ENCODE results near the gene FCRL6.

The FCRL6 gene

GRCh38 chr1:159800177-159800930 is 1.8 kb upstream of the FCRL6 start:
- DNase-seq = peak; percentile 40 to 57

DNA sequence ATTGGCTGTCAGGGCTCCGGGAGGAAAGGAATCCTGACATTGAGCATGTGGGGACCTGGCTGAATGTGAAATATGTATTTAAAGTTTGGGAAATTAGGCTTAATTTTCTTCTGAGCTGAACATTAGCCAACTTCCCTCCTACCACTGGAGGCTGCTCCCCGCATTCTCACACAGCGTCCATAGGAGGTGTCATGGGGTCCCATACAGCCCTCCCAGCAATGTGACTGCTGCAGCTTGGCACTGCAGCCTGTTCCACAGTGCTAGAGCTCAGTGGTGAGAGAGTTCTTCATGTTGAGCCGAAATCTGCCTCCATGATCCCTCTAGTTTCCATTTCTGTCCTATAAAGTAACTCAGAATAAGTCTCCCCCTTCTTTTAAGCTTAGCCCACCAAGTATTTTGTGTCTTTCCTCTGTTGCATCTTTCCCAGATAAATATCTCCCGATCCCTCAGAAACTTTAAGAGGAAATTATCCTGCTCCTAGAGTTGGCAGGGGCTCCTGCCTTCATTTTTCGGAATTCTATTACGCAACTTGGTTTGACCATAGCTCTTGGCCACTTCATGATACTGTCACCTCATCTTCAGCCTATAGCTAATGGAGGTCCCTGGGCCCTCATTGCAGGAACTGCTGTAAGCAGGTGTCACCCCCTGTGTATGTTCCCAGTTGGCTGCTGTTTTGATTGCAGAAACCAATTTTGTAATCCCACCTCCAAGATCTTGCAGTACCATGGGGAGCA is 2.0 kb downstream of the FCRL6 start:
- DNase-seq = no peak

DNA sequence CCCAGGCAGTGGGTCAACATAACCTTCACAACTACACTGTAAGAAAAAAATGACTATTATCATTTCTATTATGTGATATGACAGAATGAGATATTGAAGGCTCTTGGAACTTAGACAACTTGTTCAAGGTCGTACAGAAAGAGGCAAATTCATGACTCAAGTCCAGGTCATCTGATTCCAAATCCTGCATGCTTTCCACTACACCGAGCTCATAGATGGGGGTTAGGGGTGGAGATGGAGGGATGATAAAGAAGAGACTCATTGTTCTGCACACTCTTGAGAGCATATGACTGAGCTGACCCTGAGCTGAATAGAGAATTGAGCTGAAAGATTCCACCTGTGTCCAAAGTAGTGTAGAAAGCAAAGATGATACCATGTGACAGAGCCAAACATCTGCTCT is 2.8 kb downstream of the FCRL6 start:
- DNase-seq = no peak

GRCh38 chr1:159815926-159816325 is 13.8 kb downstream of the FCRL6 start:
- no peak for DNase-seq

- DNase-seq = no peak
These were observed 15.3 kb downstream of the FCRL6 start for GRCh38 chr1:159817276-159818041.

GRCh38 chr1:159821171-159821867 is 19.2 kb downstream of the FCRL6 start:
- no peak for DNase-seq

- no peak for DNase-seq
These were observed 21.2 kb downstream of the FCRL6 start for GRCh38 chr1:159823406-159823805.

DNA sequence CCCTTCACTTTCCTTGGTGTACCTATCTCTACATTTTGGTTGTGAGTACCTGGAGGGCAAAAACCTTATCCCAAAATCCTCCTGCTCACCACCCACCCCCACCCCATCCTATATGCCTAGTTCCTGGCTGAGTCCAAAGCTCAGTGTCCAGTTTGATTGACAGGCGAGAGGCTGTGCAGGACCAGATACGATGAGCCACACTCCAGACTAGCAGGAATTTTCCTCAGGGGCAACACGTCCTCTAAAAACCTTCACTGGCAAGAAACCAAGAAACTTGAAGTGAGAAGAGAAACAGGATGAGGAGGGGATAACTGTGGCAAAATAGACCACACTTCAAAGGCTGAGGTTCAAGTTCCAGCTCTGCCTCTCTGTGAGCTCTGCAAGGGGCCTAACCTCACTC is 23.4 kb downstream of the FCRL6 start:
- DNase-seq = no peak

GRCh38 chr1:159826441-159827101 is 24.4 kb downstream of the FCRL6 start, which contains the start of gene SLAMF8:
SLAMF8 (plus strand) TSS chr1:159826873; CDS start chr1:159826899, 26 bp downstream.
- peak; percentile 68 to 71 for DNase-seq

DNA sequence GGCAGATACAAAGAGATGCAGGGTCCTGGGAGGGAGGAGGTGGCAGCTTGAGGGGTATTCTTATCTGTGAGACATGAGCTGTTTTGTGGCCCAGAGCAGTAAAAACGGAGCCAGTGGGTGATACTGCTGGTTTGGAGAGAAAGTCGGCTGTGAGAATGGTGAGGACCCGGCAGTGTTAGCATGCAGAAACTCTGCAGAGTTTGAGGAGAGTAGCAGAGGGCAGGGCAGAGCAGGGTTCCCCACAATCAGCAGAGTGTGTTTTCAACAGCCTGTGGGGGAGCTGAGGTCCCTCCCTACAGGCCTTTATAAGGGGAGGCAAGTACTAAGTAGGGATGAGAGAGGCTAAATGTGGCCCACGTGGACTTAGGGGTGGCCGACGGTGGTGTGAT is 24.9 kb downstream of the FCRL6 start:
- peak in 1 of 2 donors; percentile 23 for DNase-seq

GRCh38 chr1:159827549-159827948 is 25.4 kb downstream of the FCRL6 start:
- peak in 1 of 2 donors; percentile 58 for DNase-seq

GRCh38 chr1:159828176-159828575 is 26.0 kb downstream of the FCRL6 start:
- no peak for DNase-seq

DNA sequence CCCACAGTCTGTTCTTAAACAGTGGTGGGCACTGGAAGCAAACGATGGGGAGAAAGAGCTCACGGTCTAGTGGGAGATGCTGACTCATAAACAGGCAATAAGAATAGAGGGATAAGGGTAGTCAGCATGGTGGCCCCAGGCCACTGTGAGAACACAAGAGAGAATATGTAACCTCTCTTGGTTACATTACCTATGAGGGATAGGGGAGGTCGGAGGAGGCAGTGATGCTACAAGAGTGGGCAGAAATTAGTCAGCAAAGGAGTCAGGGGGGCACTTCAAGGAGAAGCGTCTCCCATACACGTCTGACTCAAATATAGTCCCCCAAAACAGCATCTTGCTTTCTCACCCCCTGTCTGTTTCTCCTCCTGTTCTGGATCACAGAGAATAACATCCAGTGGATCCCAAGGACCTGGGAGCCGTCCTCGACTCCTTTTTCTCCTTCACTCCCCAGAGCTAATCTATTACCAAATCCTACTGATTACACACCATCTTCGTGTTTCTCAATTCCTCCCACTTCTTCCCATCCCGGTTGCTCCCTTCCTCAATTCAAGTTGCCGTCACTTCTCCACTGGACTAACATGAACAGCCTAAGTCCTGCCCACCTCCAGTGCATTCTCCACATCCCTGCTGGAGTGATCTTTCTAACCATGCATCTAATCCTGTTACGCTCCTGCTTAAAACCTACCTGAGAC is 26.6 kb downstream of the FCRL6 start:
- DNase-seq = no peak

DNA sequence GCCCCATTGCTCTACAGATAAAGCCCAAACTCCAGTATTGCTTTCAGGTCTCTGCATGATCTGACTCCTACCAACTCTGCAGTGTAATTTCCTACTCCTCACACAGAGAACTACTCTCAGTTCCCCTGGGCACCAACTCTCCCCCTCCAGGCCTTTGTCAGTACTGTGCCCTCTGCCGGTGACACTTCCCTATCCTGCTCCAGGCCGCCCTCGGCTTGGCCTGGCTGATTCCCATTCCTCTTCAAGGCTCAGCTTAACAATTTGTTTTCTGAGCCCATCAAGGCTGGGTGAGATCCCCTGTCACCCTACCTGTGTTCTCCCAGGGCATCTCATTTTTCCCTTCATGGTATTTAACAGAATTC is 27.1 kb downstream of the FCRL6 start:
- DNase-seq = peak; percentile 13 to 54

- DNase-seq = no peak
These were observed 27.8 kb downstream of the FCRL6 start for GRCh38 chr1:159829822-159830465.

- DNase-seq = no peak
These were observed 28.6 kb downstream of the FCRL6 start for GRCh38 chr1:159830722-159831121.

DNA sequence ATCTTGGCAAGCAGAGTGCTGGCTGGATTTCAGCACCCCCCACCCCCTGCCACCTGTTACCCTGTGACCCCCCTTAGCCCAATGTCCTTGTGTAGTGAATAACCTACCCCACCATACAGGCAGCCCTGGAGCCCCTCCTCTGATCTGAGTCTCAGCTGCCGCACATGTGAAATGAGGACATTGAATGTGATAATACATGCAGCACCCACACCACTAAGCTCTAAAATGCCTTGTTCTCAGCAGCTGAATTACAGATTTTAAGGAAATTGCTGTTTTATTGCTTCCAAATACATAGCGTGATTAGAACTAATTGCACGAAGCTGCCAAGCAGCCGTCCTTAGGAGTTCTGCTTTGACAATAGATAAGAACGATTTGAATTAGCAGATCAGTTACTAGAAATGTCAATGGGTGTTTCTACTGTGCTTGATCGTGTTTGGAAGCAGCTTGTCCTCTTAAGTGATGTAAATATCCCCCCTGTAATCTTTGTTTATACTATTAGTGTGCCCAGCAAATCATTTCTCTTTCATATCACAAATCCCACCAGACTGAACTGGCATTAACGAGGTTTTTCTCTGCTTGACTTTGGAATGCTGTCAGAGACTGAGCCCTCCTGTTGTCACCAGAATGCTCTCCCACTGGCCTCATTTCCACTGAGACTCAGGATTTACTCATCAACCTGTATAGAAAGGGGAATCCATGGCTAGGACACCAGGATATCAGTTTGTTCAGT is 29.4 kb downstream of the FCRL6 start:
- DNase-seq = no peak

DNA sequence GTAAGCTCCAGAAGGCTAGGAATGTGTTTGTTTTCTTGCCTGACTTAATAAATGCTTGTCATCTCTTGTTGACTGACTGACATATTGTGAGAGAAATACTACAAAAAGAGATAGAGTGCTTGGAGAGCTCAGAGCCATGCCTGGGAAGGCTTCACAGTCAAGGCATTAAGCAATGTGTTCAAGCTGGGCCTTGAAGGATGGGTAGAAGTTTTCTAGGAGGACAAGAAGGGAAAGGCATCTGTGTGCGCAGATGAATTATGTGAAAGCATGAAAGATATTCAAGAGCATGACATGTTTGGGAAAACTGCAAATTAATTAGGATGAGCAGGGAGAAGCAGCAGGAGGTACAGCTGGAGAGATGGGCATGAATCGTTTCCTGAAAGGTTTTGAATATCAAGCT is 30.1 kb downstream of the FCRL6 start:
- no peak for DNase-seq

GRCh38 chr1:159835356-159835755 is 33.2 kb downstream of the FCRL6 start:
- no peak for DNase-seq

GRCh38 chr1:159835862-159836525 is 33.8 kb downstream of the FCRL6 start:
- no peak for DNase-seq

Data from CD4-positive, alpha-beta T cell treated with Interferon alpha-2 for 1 hour (primary cell).